Hepatic stellate cell (primary cell): ENCODE measurements around the gene ZBTB25.
A peak's percentile ranks its signal among the peaks of the same experiment; 100 is the strongest.
"Not testable (repeated sequence)": the region's sequence is repeated elsewhere in the genome, so short reads cannot be mapped to it uniquely, and the experiment has no call there.

Source experiments
- DNase-seq: peaks from one replicate; pipeline ENCODE4 v3.0.0; 2011; ENCODE audit warnings: low spot score

The ZBTB25 gene, protein sequence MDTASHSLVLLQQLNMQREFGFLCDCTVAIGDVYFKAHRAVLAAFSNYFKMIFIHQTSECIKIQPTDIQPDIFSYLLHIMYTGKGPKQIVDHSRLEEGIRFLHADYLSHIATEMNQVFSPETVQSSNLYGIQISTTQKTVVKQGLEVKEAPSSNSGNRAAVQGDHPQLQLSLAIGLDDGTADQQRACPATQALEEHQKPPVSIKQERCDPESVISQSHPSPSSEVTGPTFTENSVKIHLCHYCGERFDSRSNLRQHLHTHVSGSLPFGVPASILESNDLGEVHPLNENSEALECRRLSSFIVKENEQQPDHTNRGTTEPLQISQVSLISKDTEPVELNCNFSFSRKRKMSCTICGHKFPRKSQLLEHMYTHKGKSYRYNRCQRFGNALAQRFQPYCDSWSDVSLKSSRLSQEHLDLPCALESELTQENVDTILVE

GRCh38 chr14:64503434-64504309 is at the start of gene ZBTB25:
Gene ZBTB25, minus strand, starts transcription at chr14:64503838. Its CDS starts 13,305 bp downstream, at chr14:64490533.
- peak; percentile 82 for DNase-seq

- no peak for DNase-seq
Observed at GRCh38 chr14:64550621-64551333, 47.1 kb upstream of the ZBTB25 start.

DNA sequence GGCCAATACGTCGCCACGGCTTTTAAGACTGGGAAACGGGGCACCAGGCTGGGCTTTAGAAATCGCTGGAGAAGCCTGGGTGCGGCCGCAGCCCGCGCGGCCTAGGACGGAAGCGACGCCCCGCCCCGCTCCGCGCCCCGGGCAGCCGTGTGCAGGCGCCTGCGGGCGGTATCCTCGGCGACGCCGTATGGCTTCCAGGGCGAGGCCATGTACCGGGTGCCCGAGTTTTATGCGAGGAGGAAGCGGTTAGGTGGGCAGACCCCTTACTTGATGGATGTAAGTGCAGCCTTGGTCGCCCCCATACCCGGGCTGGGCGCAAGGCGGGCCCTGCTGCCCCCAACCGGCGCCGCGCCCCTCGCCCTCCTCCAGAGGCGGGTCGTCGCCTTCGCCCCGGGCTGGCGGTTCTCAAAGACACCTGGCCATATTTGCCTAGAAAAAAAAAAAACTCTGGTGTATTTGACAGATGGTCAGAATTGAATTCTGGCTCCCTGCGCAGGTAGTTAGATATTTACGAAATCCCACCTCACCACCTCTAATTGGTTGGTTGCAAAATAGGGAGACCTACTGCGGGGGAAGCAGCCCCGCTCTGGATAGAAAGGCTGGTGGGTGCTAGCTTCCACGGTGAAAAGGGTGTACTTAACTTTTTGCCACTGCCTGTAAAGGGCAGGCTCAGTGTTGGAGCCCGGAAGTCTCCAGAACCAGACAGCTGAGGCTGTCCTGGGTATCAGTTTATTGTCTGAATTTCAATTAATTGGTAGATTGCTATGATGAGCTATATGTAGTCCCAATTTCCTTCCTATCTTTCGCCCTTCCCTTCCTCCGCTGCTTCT is 46.4 kb upstream of the ZBTB25 start, which contains the start of gene PPP1R36:
Gene PPP1R36, plus strand, starts transcription at position 171 of the 830 bp plus-strand sequence. Its CDS starts 37 bp downstream, at position 208.
- DNase-seq, result no peak

GRCh38 chr14:64549016-64549415 is 45.4 kb upstream of the ZBTB25 start:
- DNase-seq, result no peak

DNA sequence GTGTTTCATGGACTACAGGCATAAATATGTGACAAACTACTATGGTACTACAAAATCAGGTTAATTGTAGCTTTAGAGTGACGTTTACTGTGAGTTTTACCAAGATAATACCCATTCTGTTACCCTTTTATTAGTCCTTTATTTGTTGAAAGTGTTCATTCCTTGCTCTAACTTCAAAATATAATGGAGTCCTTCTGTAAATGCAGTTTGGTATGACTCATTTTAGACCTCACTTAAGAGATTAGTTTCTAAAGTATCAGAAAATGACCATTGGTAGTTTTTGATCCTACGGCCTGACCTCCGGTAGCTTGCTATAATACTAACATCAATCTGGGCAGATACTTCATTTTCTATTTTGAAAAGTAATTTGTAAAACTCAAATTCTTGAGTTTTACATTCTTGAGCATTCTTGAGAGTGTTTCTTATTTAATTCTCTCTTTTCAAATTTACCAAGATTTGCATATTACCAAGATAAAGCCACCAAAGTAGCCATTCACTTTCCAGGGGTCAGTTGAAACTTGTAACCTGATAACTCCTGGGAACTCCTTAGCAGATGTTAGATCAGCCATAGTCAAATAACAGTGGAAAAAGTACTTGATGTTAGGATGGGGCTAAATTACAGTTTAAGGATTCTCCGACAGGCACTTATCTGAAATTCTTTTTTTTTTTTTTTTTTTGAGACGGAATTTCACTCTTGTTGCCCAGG is 41.1 kb upstream of the ZBTB25 start:
- DNase-seq, result no peak

DNA sequence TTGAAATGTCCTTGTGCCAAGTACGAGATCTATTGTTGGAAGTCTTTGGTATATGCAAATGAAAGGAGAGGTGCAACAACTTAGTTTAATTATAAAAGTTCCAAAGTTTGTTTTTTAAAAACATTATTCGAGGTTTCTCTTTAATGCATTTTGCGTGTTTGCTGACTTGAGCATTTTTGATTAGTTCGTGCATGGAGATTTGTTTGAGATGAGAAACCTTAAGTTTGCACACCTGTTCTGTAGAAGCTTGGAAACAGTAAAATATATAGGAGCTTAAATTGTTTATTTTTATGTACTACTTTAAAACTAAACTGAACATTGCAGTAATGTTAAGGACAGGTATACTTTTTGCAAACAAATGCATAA is 39.2 kb upstream of the ZBTB25 start:
- no peak for DNase-seq

DNA sequence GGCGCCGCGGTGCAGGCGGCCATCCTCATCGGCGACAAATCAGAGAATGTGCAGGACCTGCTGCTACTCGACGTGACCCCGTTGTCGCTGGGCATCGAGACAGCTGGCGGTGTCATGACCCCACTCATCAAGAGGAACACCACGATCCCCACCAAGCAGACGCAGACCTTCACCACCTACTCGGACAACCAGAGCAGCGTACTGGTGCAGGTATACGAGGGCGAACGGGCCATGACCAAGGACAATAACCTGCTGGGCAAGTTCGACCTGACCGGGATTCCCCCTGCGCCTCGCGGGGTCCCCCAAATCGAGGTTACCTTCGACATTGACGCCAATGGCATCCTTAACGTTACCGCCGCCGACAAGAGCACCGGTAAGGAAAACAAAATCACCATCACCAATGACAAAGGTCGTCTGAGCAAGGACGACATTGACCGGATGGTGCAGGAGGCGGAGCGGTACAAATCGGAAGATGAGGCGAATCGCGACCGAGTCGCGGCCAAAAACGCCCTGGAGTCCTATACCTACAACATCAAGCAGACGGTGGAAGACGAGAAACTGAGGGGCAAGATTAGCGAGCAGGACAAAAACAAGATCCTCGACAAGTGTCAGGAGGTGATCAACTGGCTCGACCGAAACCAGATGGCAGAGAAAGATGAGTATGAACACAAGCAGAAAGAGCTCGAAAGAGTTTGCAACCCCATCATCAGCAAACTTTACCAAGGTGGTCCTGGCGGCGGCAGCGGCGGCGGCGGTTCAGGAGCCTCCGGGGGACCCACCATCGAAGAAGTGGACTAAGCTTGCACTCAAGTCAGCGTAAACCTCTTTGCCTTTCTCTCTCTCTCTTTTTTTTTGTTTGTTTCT is 38.6 kb upstream of the ZBTB25 start:
- no peak for DNase-seq

GRCh38 chr14:64541261-64541971 is 37.8 kb upstream of the ZBTB25 start:
- no peak for DNase-seq

GRCh38 chr14:64540208-64541202 is 36.9 kb upstream of the ZBTB25 start, which contains the start of gene HSPA2:
Gene HSPA2, plus strand, starts transcription at chr14:64540741. Its CDS starts 109 bp downstream, at chr14:64540850.
- DNase-seq, result peak; percentile 99

GRCh38 chr14:64536488-64537245 is 33.0 kb upstream of the ZBTB25 start:
- no peak for DNase-seq

DNA sequence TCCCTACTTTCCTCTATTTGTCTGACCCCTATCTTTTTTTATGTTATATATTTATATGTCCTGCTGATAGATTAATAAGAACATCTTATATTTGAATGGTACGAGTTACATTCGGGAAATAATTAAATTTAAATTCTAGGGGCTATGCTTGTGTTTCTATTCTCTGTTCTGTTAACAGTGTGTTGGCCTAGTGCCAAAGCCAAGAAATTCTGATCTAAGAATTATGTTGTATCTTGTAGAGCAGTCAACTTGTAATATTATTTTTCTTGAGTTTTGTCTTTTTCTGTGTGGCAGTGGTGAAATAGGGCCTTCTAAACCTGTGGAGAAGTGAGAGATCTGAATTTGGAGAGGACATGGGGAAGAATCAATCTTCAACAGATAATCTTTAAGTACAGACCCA is 27.9 kb upstream of the ZBTB25 start:
- DNase-seq, result no peak

- no peak for DNase-seq
Observed at GRCh38 chr14:64525354-64525753, 21.7 kb upstream of the ZBTB25 start.

- no peak for DNase-seq
Observed at GRCh38 chr14:64522591-64523355, 19.1 kb upstream of the ZBTB25 start.

- DNase-seq, result no peak
Observed at GRCh38 chr14:64520699-64521098, 17.1 kb upstream of the ZBTB25 start.

DNA sequence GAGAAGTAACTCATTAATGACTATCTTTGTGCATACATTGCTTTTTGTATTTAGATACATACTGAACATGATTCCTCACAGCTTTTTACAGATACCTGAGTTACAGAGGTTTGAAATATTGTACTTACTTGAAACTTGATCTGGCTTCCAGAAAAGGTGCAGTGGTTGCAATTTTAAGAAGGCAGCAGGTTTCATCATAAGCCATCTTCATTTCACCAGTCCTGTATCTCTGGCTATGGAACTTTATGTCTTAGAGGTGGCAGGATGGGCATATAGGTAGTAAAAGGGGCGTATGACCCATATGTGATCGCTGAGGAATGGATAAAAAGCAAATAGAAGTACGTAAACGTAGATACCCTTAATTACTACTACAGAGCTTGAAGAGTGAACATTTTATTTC is 14.6 kb upstream of the ZBTB25 start:
- no peak for DNase-seq

GRCh38 chr14:64517667-64518066 is 14.0 kb upstream of the ZBTB25 start:
- DNase-seq, result not testable (repeated sequence)
